H9 (cell line): ENCODE measurements around the gene BMPER. TPM values are rescaled to one million over a fixed set of nuclear protein-coding genes. Genes with fewer than 3 reads are reported as not detected.

Source experiments
- DNase-seq: peaks from one replicate; pipeline ENCODE4 v3.0.0-alpha.2; 2017
- H2AFZ ChIP-seq: one replicate; pipeline ENCODE4 v1.6.1; 2013; ENCODE audit warnings: mild to moderate bottlenecking, low read length, control low read depth, moderate library complexity
- H2AK5ac ChIP-seq: 2 replicates; pipeline ENCODE4 v1.6.1; 2013; ENCODE audit warnings: low read length, control low read depth, mixed read lengths; ENCODE audit not compliant: insufficient read length
- H2BK120ac ChIP-seq: one replicate; pipeline ENCODE4 v1.6.1; 2013; ENCODE audit warnings: low read depth, mild to moderate bottlenecking, low read length, control low read depth, inconsistent platforms; ENCODE audit not compliant: poor library complexity, severe bottlenecking
- H2BK12ac ChIP-seq: 2 replicates; pipeline ENCODE4 v1.6.1; 2013; ENCODE audit warnings: low read length, control low read depth, mixed read lengths, low read depth; ENCODE audit not compliant: insufficient read length
- H2BK15ac ChIP-seq: 2 replicates; pipeline ENCODE4 v1.6.1; 2013; ENCODE audit warnings: low read depth, low read length, control low read depth
- H2BK20ac ChIP-seq: one replicate; pipeline ENCODE4 v1.6.1; 2013; ENCODE audit warnings: low read depth, mild to moderate bottlenecking, low read length, control low read depth, inconsistent platforms; ENCODE audit not compliant: poor library complexity, severe bottlenecking
- H2BK5ac ChIP-seq: 2 replicates; pipeline ENCODE4 v1.6.1; 2013; ENCODE audit warnings: low read length, control low read depth, mixed read lengths; ENCODE audit not compliant: insufficient read length
- H3K14ac ChIP-seq: 2 replicates; pipeline ENCODE4 v1.6.1; 2013; ENCODE audit warnings: low read length, control low read depth; ENCODE audit not compliant: insufficient read depth
- H3K18ac ChIP-seq: 2 replicates; pipeline ENCODE4 v1.6.1; 2013; ENCODE audit warnings: low read depth, mild to moderate bottlenecking, mixed read lengths, low read length, control low read depth; ENCODE audit not compliant: insufficient read length
- H3K23ac ChIP-seq: 2 replicates; pipeline ENCODE4 v1.6.1; 2013; ENCODE audit warnings: low read length, control low read depth, mixed read lengths, low read depth; ENCODE audit not compliant: insufficient read length
- H3K23me2 ChIP-seq: 2 replicates; pipeline ENCODE4 v1.6.1; 2013; ENCODE audit warnings: low read depth, mild to moderate bottlenecking, mixed read lengths, low read length, control low read depth; ENCODE audit not compliant: insufficient read length, poor library complexity, severe bottlenecking
- H3K27ac ChIP-seq: 2 replicates; pipeline ENCODE4 v1.5.1; 2013; ENCODE audit warnings: low read length, control low read depth, mixed read lengths, low read depth; ENCODE audit not compliant: insufficient read length
- H3K27me3 ChIP-seq: 2 replicates; pipeline ENCODE4 v1.6.1; 2013; ENCODE audit warnings: low read length, control low read depth, inconsistent platforms; ENCODE audit not compliant: insufficient read depth
- H3K4ac ChIP-seq: 2 replicates; pipeline ENCODE4 v1.6.1; 2013; ENCODE audit warnings: low read depth, mild to moderate bottlenecking, control low read depth, inconsistent platforms, low read length, moderate library complexity
- H3K4me1 ChIP-seq: 2 replicates; pipeline ENCODE4 v1.6.1; 2013; ENCODE audit warnings: low read length, control low read depth, inconsistent platforms; ENCODE audit not compliant: insufficient read depth
- H3K4me2 ChIP-seq: 2 replicates; pipeline ENCODE4 v1.6.1; 2013; ENCODE audit warnings: low read length, control low read depth, mixed read lengths; ENCODE audit not compliant: insufficient read length, insufficient read depth
- H3K56ac ChIP-seq: 2 replicates; pipeline ENCODE4 v1.6.1; 2013; ENCODE audit warnings: low read depth, mild to moderate bottlenecking, mixed read lengths, low read length, control low read depth; ENCODE audit not compliant: insufficient read length
- H3K79me1 ChIP-seq: 2 replicates; pipeline ENCODE4 v1.6.1; 2013; ENCODE audit warnings: low read depth, mild to moderate bottlenecking, moderate library complexity, low read length, control low read depth, inconsistent platforms; ENCODE audit not compliant: insufficient read depth, poor library complexity, severe bottlenecking
- H3K79me2 ChIP-seq: 2 replicates; pipeline ENCODE4 v1.6.1; 2013; ENCODE audit warnings: low read length, control low read depth, inconsistent platforms; ENCODE audit not compliant: insufficient read depth
- H3K9ac ChIP-seq: 2 replicates; pipeline ENCODE4 v1.6.1; 2013; ENCODE audit warnings: low read length, control low read depth, mixed read lengths; ENCODE audit not compliant: insufficient read length; ENCODE audit errors: extremely low read depth
- H3K9me3 ChIP-seq: one replicate; pipeline ENCODE4 v1.6.1; 2013; ENCODE audit warnings: low read depth, low read length, inconsistent platforms; ENCODE audit not compliant: control insufficient read depth
- H3T11ph ChIP-seq: one replicate; pipeline ENCODE4 v1.6.1; 2013; ENCODE audit warnings: mild to moderate bottlenecking, low read length, control low read depth, inconsistent platforms
- H4K20me1 ChIP-seq: one replicate; pipeline ENCODE4 v1.6.1; 2013; ENCODE audit not compliant: control insufficient read depth, insufficient read length, insufficient read depth
- H4K5ac ChIP-seq: 2 replicates; pipeline ENCODE4 v1.6.1; 2013; ENCODE audit warnings: low read depth, mild to moderate bottlenecking, mixed read lengths, low read length, control low read depth; ENCODE audit not compliant: insufficient read length
- H4K8ac ChIP-seq: replicated peaks from 2 replicates; pipeline ENCODE4 v1.6.1; 2013; ENCODE audit warnings: low read length, control low read depth, mixed read lengths, low read depth; ENCODE audit not compliant: insufficient read length
- H4K91ac ChIP-seq: 2 replicates; pipeline ENCODE4 v1.6.1; 2013; ENCODE audit warnings: low read depth, mild to moderate bottlenecking, moderate library complexity, mixed read lengths, low read length, control low read depth; ENCODE audit not compliant: insufficient read length
- H3K27ac Mint-ChIP-seq, 3 experiments: 2 replicates in 2 of 3; 3 replicates in 1 of 3; pipeline ENCODE4 v1.8.0; 2020 to 2021; ENCODE audit warnings: mixed read lengths in 3 of 3, mild to moderate bottlenecking in 1 of 3, moderate library complexity in 1 of 3
- H3K27me3 Mint-ChIP-seq: 2 replicates; pipeline ENCODE4 v1.8.0; 2021; ENCODE audit warnings: low read depth, mild to moderate bottlenecking, moderate library complexity, mixed read lengths
- H3K36me3 Mint-ChIP-seq, 3 experiments: 2 replicates in 2 of 3; 3 replicates in 1 of 3; pipeline ENCODE4 v1.8.0; 2020 to 2021; ENCODE audit warnings: low read depth in 3 of 3, mixed read lengths in 3 of 3; ENCODE audit not compliant: insufficient read depth in 1 of 3
- H3K4me1 Mint-ChIP-seq, 2 experiments: 2 replicates each; pipeline ENCODE4 v1.8.0; 2020; ENCODE audit warnings: mixed read lengths in 2 of 2
- H3K4me3 Mint-ChIP-seq, 2 experiments: 2 replicates in 1 of 2; 3 replicates in 1 of 2; pipeline ENCODE4 v1.8.0; 2020 to 2021; ENCODE audit warnings: mild to moderate bottlenecking in 2 of 2, mixed read lengths in 2 of 2, moderate library complexity in 1 of 2
- H3K9me3 Mint-ChIP-seq, 2 experiments: 2 replicates in 1 of 2; 3 replicates in 1 of 2; pipeline ENCODE4 v1.8.0; 2020; ENCODE audit warnings: mild to moderate bottlenecking in 2 of 2, mixed read lengths in 2 of 2, moderate library complexity in 1 of 2
- CTCF ChIP-seq: fragments of 200-600 bp; sonication (generic); conservative IDR thresholded peaks from 3 replicates; pipeline ENCODE4 v1.8.0; 2021; ENCODE audit warnings: antibody characterized with exemption, mild to moderate bottlenecking
- WGBS: extraction: QIAGEN DNeasy Blood & Tissue Kit; methylation state at CpG from one replicate; pipeline ENCODE4 v1.1.7; 2013; ENCODE audit warnings: missing lambda C conversion rate, low lambda C conversion rate, mixed read lengths; ENCODE audit not compliant: insufficient read length; ENCODE audit errors: extremely low coverage; 5-methylcytosine and 5-hydroxymethylcytosine counted together
- total RNA-seq: library from RNA; stranded (reverse); gene quantifications from 2 replicates; pipeline ENCODE4 v1.2.1, GENCODE V29; 2021

BMPER gene
- total RNA-seq, 1 experiment from 2014 or later: 0.20 TPM

GRCh38 chr7:33916357-33917081, 11.2 kb downstream of the BMPER start:
- H2BK12ac ChIP-seq: no peak overlapping the region

More at GRCh38 chr7:33916357-33917081, 11.2 kb downstream of the BMPER start:
- H3K14ac ChIP-seq: no peak overlapping the region
- no peak overlapping the region for H4K5ac ChIP-seq
- H2BK15ac ChIP-seq: no peak overlapping the region
- no peak overlapping the region for H2BK120ac ChIP-seq
- no peak for DNase-seq
- H3K27ac Mint-ChIP-seq: peak overlapping the region in 1 of 3 experiments; percentile 66; a peak in 1 of 7 replicates
- no peaks in the 10 kb centered on the region for H3K36me3 Mint-ChIP-seq
- no peak overlapping the region for H3K27ac ChIP-seq
- no peaks in the 10 kb centered on the region for H3K79me1 ChIP-seq
- H3K4me2 ChIP-seq: no peak overlapping the region
- H4K20me1 ChIP-seq: no peaks in the 10 kb centered on the region
- H3K9me3 ChIP-seq: no peaks in the 10 kb centered on the region
- no peak overlapping the region for H2BK20ac ChIP-seq
- WGBS: no CpG with 5 or more reads among the region's 5 CpGs
- H3K56ac ChIP-seq: no peak overlapping the region
- H3T11ph ChIP-seq: no peak overlapping the region
- no peak overlapping the region for H3K18ac ChIP-seq
- no peak overlapping the region for H4K91ac ChIP-seq
- no peaks in the 10 kb centered on the region; the same call in 1 of the 2 replicates for H3K27me3 ChIP-seq
- no peak overlapping the region for H2BK5ac ChIP-seq
- TF ChIP-seq CTCF: no peak
- H3K9ac ChIP-seq: no peak overlapping the region
- no peak overlapping the region for H4K8ac ChIP-seq
- no peak overlapping the region for H2AFZ ChIP-seq
- H3K23me2 ChIP-seq: no peaks in the 10 kb centered on the region
- no peaks in the 10 kb centered on the region for H3K79me2 ChIP-seq
- H3K27me3 Mint-ChIP-seq: peaks cover 2% of the 10 kb centered on the region
- H3K4me3 Mint-ChIP-seq: no peak overlapping the region
- H3K23ac ChIP-seq: no peak overlapping the region
- no peak overlapping the region for H3K4ac ChIP-seq
- H3K4me1 Mint-ChIP-seq: peaks cover 6% of the 10 kb centered on the region in 2 experiments; a peak in 3 of 4 replicates
- H3K4me1 ChIP-seq: no peaks in the 10 kb centered on the region
- H3K9me3 Mint-ChIP-seq: no peaks in the 10 kb centered on the region
- no peak overlapping the region for H2AK5ac ChIP-seq
